Activated T-helper 9 cell treated with anti-CD3 and anti-CD28 coated beads, Interleukin-2, amount 50 U/mL, for 16 hours (primary cell): ENCODE measurements around the gene ROBO4.

Source experiments
- DNase-seq: peaks from one replicate; pipeline ENCODE4 v3.0.0-alpha.2; 2020; ENCODE audit warnings: low read depth

Gene ROBO4

GRCh38 chr11:124918950-124919349 lies 21.3 kb upstream of the ROBO4 start, which contains the start of gene HEPN1:
Gene HEPN1, plus strand, starts transcription at chr11:124919250.
- no peak for DNase-seq

- DNase-seq: no peak
Measured at GRCh38 chr11:124917115-124917637, 19.5 kb upstream of the ROBO4 start.

GRCh38 chr11:124916370-124916710 lies 18.7 kb upstream of the ROBO4 start:
- DNase-seq: no peak

- no peak for DNase-seq
Measured at GRCh38 chr11:124915541-124916369, 18.1 kb upstream of the ROBO4 start.

- DNase-seq: no peak
Measured at GRCh38 chr11:124902616-124903015, 5.0 kb upstream of the ROBO4 start.

GRCh38 chr11:124900464-124900863 lies 2.8 kb upstream of the ROBO4 start:
- no peak for DNase-seq

- DNase-seq: no peak
Measured at GRCh38 chr11:124899383-124900145, 1.9 kb upstream of the ROBO4 start.

- no peak for DNase-seq
Measured at GRCh38 chr11:124898711-124899110, 1.0 kb upstream of the ROBO4 start.

GRCh38 chr11:124898263-124898680 lies 607 bp upstream of the ROBO4 start:
- DNase-seq: no peak

GRCh38 chr11:124896821-124897391 lies 759 bp downstream of the ROBO4 start:
- DNase-seq: no peak

GRCh38 chr11:124896071-124896750 lies 1.5 kb downstream of the ROBO4 start:
- DNase-seq: no peak

GRCh38 chr11:124895471-124895971 lies 2.1 kb downstream of the ROBO4 start:
- DNase-seq: no peak

GRCh38 chr11:124894606-124895430 lies 2.8 kb downstream of the ROBO4 start:
- DNase-seq: no peak

- DNase-seq: no peak
Measured at GRCh38 chr11:124893781-124894401, 3.8 kb downstream of the ROBO4 start.

- DNase-seq: no peak
Measured at GRCh38 chr11:124892750-124893454, 4.8 kb downstream of the ROBO4 start.

GRCh38 chr11:124892146-124892545 lies 5.5 kb downstream of the ROBO4 start:
- DNase-seq: no peak

GRCh38 chr11:124891373-124891861 lies 6.2 kb downstream of the ROBO4 start:
- DNase-seq: no peak

- no peak for DNase-seq
Measured at GRCh38 chr11:124890683-124891372, 6.8 kb downstream of the ROBO4 start.

- no peak for DNase-seq
Measured at GRCh38 chr11:124890151-124890550, 7.5 kb downstream of the ROBO4 start.
